ENCODE data around the gene DAAM1. TPM values are rescaled to one million over a fixed set of nuclear protein-coding genes. Genes with fewer than 3 reads are reported as not detected.

Gene DAAM1
- total RNA-seq, 2 donors from 2014 or later = 73.7 TPM

DNA sequence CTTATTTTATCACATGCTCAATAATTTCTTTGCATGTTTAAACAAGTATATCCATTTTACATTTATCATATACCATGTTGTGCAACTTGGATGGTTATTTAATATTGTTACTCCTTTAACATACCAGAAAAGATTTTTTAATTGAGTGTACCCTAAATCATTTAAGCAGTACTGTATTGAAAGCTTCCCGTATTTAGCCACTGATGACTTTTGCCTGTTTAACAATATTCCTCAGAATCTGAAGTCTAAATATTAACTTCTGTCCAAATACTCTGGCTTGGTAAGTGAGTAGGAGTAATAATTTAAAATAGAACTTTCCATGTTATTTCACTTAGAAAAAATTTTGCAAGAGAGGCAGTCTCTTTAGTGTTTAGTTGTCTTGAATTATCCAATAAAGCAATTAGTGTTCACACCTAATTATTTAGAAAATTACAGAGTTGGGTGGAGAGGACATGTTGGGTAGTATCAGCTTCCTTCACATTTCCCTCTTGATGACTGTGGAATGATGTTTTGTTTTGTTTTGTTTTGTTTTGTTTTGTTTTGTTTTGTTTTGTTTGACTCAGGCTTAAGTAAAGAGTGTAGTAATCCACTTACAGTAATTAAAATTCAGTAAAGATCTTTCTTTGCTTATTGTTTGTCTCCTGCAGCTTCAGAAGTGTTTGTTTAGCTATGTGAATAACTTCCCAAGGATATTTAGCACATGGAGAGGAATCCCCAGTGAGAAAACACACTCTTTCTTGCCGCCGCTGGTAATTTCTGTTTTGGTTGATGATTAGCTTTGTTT is 59.5 kb downstream of the DAAM1 start:
- intact Hi-C loops (cut with DNase I) = no loop called here

DNA sequence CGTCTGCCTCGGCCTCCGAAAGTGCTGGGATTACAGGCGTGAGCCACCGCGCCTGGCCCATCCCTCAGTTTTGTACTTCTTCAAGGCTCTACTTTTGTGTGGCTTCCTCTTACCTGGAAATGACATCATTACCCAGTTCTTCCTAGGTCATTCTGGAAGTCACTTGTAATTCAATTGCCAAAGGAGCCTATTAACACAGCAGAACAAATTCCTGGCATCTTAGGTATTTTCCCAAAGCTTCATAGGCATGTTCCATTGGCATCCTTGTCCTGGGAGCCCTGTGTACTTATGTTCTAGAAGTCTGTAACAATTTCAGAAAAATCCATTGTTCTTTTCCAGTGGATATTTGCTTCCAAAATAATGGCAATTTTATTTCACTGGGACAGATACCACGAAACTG is 60.6 kb downstream of the DAAM1 start:
- intact Hi-C loops (cut with DNase I) = no loop called here
- DNase-seq (ENCODE audit: low spot score) = no peak

More for the DNA sequence above, 59.5 kb downstream of the DAAM1 start:
- no peak for DNase-seq (ENCODE audit: low spot score)

DNA sequence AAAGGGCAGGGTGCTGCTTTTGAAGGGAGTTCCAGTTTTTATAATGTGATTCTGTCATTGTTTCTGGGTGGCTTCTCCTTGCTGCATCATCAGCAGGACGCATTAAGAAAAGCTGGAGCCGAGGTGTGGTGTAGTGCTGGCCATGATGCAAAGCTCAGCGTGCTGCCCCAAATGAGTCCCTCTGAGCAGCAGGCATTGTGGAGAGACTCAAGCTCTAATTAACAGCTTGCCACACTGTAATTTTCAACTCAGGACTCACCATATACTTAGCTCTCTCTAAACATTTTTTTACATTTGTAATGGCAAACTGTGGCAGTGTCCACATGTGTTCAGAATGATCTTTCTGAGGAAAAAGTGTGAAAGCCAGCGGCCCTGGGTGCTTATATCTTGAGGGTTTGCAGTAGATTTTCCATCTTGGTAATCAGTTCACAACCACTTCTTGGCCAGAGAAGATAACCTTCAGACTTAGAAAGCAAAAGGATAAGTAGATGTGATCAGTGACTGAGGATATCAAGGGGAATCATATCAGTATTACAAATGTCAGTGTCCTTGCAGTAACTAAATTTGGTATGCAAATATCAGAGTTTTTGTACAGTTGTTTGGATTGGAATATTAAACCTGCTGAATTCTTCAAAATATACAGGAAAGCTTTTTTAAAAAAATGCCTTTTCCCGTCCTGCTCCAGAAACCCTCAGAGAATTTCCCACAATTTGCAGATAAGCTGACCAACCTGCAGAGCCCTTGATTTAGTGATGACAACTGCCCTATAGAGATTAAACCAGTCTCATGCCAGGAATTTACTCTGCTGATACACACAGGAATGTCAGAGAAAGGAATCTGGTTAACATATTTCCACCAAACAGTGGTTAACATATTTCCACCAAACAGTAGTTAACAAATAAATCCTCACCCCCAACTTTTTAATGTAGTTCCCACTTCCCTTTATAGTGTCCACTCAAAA is 63.6 kb downstream of the DAAM1 start:
- intact Hi-C loops (cut with DNase I) = no loop called here
- no peak for DNase-seq (ENCODE audit: low spot score)

DNA sequence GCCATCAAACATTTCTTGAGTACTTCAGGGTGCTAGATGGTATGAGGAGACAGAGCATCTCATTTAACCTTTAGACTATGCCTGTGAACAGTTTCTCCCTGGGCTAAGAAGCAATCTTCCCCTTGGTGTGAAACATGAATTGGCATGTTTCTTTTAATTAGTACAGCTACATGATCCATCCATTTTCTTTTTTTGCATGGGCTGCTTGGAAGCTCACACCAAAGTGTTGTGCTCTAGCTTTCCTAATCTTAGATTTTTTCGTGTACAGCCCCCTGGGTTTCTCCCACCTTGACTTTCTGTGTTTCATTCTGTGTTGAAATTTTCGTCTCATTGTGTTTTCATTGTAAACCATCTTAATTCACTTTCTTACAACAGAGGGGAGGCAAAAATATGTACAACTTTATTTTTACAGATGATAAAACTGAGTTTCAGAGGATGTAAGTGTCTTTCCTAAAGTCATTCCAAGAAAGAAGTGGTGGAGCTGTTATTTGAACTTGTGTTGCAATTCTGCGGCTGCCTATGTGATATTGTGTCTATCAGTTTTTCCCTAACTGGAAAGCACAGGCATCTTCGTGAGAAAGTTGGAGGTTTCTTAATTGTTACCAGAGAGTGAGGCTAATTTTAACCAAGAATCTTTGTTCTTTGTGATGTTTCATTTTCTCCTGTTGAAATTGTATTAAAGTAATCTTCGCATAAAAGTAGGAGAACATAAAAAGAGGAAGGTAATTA is 64.5 kb downstream of the DAAM1 start:
- DNase-seq (ENCODE audit: low spot score) = no peak
- intact Hi-C loops (cut with DNase I) = no loop called here

DNA sequence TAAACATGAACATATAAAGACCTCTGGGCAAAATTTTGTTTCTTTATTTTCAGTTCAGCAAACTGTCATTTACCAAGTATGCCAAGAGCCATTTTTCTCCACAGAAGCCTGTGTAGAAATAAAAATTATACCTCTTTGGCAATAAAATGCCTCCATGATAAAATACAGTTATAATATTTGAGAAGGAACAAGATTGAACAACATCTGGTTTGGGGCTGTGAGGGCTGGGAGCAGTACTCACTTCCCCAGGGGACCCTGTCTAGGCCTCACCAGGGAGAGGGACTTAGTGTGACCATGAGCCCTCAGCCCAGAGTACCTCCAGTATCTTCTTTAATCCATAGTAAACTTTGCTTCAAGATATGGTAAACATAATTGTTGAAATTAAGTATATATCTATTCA is 65.1 kb downstream of the DAAM1 start:
- no peak for DNase-seq (ENCODE audit: low spot score)
- intact Hi-C loops (cut with DNase I) = no loop called here

DNA sequence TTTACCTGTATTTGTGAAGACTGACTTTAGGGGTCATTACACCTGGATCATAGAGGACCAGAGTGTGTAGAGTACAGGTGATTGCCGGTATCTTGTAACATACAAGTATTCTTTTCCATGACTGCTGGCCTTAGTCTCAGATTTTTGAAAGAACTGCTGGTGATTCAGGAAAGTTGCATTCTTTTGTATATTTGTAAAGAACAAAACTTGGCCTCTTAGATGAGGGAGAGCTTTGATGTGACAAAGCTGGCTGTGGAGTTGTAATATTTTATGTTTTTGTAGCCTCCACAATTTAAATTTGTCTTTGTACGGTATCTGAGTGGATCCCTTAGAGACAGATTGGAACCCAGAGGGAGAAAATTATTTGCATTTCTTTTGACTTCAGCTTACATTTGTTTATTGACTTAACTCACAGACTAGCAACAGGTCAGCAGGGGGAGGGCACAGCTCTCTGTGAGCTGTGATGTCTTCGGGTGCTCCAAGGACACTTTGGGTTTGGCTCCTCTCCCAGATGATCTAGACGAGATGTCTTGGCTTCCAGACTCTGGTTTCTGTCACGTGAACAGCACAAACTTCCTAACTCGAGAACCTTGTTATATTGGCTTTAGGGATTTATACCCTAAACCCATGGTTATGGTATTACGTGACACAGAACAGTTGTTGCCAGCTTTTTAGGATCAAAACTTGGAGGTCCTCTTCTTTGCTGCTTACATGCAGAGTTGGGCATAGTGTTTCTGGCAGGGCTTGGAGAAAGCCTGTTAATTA is 65.9 kb downstream of the DAAM1 start:
- intact Hi-C loops (cut with DNase I) = no loop called here
- DNase-seq (ENCODE audit: low spot score) = peak; percentile 80

DNA sequence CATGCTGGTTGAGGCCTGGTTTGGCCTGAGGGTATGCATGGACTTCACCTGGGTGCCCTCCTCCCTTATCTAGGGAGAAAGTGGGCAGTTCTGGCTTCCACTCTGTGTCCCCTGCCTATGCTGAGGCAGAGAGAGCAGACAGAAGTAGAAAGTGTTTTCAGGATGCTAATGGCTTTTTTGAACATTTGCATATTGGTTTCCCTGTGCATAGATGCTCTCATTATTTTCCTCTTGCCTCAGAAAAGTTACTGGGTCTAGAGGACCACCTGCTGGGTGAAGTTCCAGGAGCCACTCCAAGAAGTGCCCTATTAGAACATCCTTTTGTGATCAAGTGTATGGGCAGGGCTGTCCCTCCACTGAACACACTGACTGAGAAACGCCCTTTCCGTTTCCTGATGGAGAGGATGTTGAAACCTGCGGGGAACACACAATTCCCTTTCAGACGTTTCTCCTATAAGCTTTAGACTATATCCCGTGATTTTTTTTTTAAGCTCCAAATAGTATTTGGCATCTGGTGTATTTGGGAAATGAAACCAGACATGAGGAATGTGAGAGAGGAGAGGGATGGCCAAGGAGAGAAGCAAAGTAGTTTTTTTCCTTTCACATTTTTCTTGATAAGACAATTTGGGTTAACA is 66.6 kb downstream of the DAAM1 start:
- DNase-seq (ENCODE audit: low spot score) = no peak
- intact Hi-C loops (cut with DNase I) = no loop called here

DNA sequence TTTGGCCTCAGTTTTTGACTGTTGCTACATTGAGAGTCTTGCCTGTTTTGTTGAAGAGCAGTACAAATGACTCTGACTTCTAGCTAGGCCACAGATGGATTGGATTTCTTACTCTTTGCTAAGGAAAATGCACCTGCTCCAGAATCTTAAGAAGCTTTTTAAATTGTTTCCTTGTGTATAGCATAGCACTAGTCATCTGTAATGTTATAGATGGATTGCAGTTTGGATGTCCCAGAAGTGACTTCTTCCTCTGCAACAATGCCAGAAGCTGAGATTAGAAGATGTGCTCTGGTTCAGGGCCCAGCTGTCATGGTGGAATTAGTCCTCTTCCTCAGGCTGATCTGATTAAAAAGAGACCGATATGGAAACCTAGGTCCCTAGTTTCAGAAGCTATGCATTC is 67.9 kb downstream of the DAAM1 start:
- intact Hi-C loops (cut with DNase I) = no loop called here
- DNase-seq (ENCODE audit: low spot score) = no peak

DNA sequence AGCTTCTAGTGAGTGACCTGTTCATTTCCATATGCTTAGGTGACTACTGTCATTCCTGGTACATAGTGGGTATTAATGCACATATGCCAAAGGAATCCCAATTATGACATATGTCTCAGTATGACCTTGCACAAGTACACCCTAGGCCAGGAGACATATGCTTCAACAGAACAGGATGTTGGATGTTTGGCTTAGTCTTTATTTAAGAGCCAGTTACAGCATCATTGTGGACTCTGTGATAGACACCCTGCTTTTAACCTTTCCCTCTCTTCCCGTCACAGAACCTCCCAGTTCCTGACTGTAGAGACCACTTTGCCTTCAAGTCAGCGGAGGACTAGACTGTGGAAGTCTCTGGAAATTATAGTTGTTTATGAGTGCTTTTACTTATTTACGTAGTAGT is 72.9 kb downstream of the DAAM1 start:
- intact Hi-C loops (cut with DNase I) = no loop called here
- DNase-seq (ENCODE audit: low spot score) = no peak

DNA sequence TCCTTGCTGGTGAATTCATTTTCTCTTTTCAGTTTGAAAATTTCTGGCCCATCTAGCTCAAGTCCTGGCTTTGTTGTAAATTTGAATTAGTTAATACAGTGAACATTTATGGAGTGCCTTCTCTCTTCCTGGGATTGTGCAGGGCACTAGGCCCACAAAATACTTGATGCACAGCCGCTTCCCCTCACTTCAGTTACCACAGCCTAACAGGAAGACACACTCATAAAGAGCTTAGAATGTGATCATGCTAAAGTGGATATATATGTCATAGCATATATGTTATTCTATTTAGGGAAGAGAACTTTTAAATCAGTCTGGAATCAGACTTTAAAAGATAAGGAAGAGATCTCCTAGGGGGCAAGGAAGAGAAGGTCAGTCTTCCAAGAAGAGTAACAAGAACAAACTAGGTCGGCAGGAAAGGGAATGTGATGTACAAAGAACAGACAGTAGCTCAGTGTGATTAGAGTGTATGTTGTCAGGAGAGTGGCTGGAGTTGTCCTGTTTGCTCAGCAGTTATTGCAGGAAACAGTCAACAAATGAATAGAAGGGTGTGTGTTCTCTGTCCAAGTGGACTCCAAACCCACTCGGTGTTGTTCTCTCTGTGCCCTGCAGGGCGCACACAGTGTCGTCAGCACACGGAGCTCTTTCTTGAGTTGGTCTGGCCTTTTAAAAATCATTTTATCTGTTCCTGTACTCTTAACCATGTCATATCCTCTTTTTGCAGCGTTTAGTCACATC is 74.4 kb downstream of the DAAM1 start:
- intact Hi-C loops (cut with DNase I) = no loop called here

DNA sequence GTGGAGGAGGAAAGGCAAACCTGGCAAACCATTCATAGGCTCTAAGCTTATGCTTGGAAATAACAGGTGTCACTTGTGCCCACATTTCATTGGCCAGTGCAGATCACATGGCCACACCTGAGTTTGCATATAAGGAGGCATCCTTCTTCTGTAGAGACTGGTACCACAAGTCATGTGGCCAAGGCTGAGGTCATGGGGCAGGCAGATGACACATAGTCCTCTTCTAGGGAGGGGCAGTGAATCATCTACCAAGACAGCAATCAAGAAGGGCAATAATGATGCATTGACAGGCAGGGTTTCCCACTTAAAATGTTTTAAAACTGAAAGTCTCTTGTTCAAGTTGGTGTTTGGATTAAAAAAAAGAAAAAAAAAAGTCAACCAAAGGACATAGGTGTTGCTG is 77.3 kb downstream of the DAAM1 start:
- DNase-seq (ENCODE audit: low spot score) = no peak
- intact Hi-C loops (cut with DNase I) = no loop called here

More for the DNA sequence above, 74.4 kb downstream of the DAAM1 start:
- DNase-seq (ENCODE audit: low spot score) = no peak

DNA sequence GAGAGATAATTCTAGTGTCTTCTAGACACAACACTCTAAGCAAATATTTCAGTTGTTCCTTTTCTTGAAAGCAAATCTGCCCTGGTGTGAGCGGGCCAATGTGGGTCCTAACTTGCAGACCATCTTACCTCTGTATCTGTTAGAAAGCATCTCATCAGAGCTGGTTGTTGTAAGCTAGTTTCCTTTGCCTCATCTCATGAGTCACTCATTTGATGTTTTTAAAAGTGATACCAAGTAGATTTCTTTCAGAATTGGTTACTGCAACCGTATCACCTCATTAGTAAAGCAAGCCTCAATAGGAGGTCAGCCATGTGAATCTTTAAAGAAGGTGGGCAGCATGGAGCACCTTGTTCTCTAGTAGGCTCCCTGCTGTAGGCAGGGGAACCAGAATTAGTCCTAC is 78.6 kb downstream of the DAAM1 start:
- intact Hi-C loops (cut with DNase I) = no loop called here
- DNase-seq (ENCODE audit: low spot score) = no peak

DNA sequence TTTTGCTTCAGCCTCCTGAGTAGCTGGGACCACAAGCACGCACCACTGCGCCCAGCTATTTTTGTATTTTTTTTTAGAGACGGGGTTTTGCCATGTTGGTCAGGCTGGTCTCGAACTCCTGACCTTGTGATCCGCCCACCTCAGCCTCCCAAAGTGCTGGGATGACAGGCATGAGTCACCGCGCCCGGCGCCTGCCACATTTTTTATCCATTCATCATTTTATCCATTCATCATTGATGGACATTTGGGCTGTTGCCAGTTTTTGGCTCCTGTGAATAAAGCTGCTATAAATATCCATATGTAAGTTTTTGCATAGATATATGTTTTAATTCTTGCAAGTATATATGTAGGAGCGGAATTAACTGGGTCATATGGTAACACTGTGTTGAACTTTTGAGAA is 79.5 kb downstream of the DAAM1 start:
- intact Hi-C loops (cut with DNase I) = no loop called here
- no peak for DNase-seq (ENCODE audit: low spot score)

DNA sequence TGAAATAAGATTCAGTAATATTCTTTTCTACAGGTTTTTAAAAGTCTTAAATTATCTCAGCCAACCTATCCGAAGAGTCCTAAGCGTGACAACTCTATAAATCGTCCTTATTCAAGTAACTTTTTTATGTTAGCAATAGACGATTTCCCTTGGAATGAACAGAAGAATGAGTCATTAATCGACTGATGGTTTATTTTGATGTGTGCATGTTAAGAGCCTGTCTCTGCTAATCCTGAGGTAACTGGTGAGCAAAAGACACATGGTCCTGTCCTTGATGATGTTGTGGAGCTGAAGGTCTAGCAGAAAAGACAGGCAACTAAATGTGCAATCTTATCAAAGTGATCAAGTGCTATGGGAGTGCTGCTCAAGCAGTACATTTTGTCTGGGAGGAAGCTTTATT is 80.4 kb downstream of the DAAM1 start:
- no peak for DNase-seq (ENCODE audit: low spot score)
- intact Hi-C loops (cut with DNase I) = no loop called here

DNA sequence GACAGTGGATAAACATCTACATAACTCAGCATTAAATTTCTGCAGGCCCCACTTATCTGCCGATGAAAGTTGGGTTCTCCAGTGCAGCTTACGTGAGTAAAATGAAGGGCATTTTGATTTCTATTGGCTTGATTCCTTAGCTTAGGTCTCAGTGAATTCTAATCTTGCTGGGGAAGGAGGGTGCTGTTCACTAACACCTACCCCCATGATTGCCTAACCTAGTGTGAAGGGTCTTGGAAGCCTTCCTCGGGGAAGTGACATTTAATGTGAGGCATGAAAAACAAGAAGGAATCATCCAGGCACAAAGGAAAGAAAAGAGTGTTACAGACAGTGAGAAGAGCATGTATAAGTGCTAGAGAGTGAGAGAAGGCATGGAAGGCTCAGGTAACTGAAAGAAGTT is 81.0 kb downstream of the DAAM1 start:
- intact Hi-C loops (cut with DNase I) = no loop called here
- DNase-seq (ENCODE audit: low spot score) = no peak

DNA sequence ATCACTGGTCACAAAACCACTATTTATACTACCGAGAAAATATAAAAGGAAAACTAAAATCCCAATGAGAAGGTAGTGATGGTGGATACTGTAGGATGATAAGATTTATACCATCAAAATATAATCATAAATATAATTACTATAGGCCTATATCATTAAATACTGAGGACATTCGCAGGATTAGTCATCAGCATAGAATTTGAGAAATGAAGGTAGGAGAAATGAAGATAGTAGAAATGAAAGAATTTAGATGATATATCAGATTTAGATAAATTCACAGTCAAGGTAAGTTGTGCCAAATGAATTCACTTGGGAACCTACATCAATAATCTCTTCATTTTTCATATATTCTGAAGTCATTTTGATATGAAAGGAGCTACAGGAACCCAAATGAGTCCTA is 82.8 kb downstream of the DAAM1 start:
- intact Hi-C loops (cut with DNase I) = no loop called here
- no peak for DNase-seq (ENCODE audit: low spot score)

DNA sequence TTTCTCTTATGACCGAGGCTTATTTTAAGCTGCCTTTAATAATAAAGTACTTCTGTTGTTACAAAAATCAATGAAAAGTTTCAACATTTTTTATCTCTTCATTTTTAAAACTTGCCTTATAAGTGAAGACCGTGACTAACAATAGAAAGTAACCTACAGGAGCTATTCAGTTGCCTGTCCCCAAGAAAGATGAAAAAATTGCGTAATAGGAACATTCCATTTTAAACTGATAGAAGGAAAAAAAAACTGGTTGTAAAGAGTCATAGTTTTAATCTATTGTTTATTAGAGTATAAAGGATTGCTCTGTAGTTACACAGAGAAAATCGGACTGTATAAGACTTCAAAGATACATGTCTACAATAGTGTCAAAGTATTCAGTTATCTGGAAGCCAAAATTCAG is 83.3 kb downstream of the DAAM1 start:
- intact Hi-C loops (cut with DNase I) = no loop called here
- DNase-seq (ENCODE audit: low spot score) = no peak

DNA sequence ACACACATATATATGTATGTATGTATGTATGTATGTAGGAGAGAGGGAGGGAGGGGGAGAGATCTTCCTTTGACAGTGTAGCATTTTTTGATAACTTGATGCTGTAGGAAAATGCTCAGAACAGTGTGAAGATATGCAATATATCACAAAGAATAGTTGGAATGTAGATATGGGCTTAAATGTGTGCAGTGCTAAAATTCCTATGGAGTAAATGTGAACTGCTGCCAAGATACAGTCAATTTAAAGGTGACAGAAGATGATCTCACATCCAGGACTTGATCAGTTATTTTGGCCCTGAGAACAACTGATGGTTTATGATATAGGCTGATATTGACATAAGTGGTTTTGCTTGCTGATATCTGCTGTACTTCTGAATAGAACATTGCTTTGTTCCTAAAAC is 84.2 kb downstream of the DAAM1 start:
- intact Hi-C loops (cut with DNase I) = no loop called here
- DNase-seq (ENCODE audit: low spot score) = no peak

All from posterior vena cava (tissue), 2 donors.